Measurements from ENCODE around the gene C16orf74. TPM values are rescaled to one million over a fixed set of nuclear protein-coding genes. Genes with fewer than 3 reads are reported as not detected.

The C16orf74 gene
- total RNA-seq, 1 donor from 2014 or later: 12.2 TPM

- DNase-seq (ENCODE audit: low read depth): no peak
- TF ChIP-seq CTCF (conservative IDR thresholded peaks at IDR 0.05; ENCODE audit: low read depth, low read length): no peak
- H3K4me3 ChIP-seq (ENCODE audit: low read depth, low read length): no peak overlapping the region
These were observed 52.4 kb downstream of the C16orf74 start for GRCh38 chr16:85698459-85698891.

- DNase-seq (ENCODE audit: low read depth): no peak
- H3K4me3 ChIP-seq (ENCODE audit: low read depth, low read length): no peak overlapping the region
These were observed 53.5 kb downstream of the C16orf74 start for GRCh38 chr16:85697431-85697830.

GRCh38 chr16:85696781-85697180 lies 54.1 kb downstream of the C16orf74 start:
- no peak for TF ChIP-seq CTCF (conservative IDR thresholded peaks at IDR 0.05; ENCODE audit: low read depth, low read length)
- no peak for DNase-seq (ENCODE audit: low read depth)
- H3K4me3 ChIP-seq (ENCODE audit: low read depth, low read length): no peak overlapping the region

More at GRCh38 chr16:85697431-85697830, 53.5 kb downstream of the C16orf74 start:
- no peak for TF ChIP-seq CTCF (conservative IDR thresholded peaks at IDR 0.05; ENCODE audit: low read depth, low read length)

- TF ChIP-seq CTCF (conservative IDR thresholded peaks at IDR 0.05; ENCODE audit: low read depth, low read length): no peak
- no peak overlapping the region for H3K4me3 ChIP-seq (ENCODE audit: low read depth, low read length)
- DNase-seq (ENCODE audit: low read depth): no peak
These were observed 55.4 kb downstream of the C16orf74 start for GRCh38 chr16:85695196-85696128.

- H3K4me3 ChIP-seq (ENCODE audit: low read depth, low read length): no peak overlapping the region
- no peak for DNase-seq (ENCODE audit: low read depth)
- TF ChIP-seq CTCF (conservative IDR thresholded peaks at IDR 0.05; ENCODE audit: low read depth, low read length): no peak
These were observed 60.3 kb downstream of the C16orf74 start for GRCh38 chr16:85690469-85691064.

GRCh38 chr16:85689950-85690320 lies 61.0 kb downstream of the C16orf74 start:
- no peak for TF ChIP-seq CTCF (conservative IDR thresholded peaks at IDR 0.05; ENCODE audit: low read depth, low read length)
- no peak for DNase-seq (ENCODE audit: low read depth)
- H3K4me3 ChIP-seq (ENCODE audit: low read depth, low read length): no peak overlapping the region

Measured in epithelial cell of proximal tubule (primary cell).